Measurements from ENCODE around the gene MEGF6. TPM values are rescaled to one million over a fixed set of nuclear protein-coding genes. Genes with fewer than 3 reads are reported as not detected.
"Not testable (repeated sequence)": the region's sequence is repeated elsewhere in the genome, so short reads cannot be mapped to it uniquely, and the experiment has no call there.

Gene MEGF6
- polyA plus RNA-seq, 2 donors = 11.8 to 23.7 TPM

DNA sequence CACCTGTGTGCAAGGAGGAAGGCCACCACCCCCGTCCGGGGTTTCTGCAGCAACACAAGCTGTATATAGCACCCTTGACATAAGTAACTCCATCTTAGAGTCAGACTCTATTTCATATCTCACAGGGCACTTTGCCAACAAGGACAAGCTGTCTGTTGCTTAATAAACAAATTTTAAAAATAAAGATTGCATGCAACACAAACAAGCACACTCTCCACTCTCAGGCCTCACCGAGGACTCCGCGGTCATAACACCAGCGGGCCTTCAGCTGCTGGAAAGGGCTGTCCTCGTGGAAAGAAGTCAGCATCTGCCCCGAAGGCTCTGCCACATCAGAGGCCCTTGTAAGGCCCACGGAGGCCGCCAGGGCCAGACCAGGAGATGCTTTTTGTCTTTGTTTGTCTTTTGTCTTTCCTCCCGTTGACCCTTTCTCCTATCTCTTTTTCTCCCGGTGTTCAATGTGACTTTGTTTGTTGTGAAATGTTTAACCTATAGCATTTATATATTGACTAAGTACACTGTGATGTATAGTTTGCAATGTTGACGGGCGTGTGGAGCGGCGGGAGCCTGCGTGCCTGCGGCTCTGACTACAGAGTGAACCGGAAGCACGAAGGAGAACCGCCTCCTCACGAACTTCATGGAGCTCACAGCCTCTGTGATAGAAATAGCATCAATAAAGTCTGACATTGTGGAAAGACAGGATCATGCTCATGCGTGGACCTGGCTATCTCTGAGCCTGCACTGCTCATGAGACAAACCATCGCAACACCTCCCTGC lies 24.1 kb downstream of the MEGF6 start:
- Histone ChIP-seq H3K27me3 (ENCODE audit: control insufficient read depth in 1 of 2, insufficient read depth in 2 of 2, low read length in 2 of 2) (no peaks in the 10 kb centered on the region), H3K4me3 (ENCODE audit: low read depth in 1 of 2, low read length in 2 of 2) (no peak overlapping the region)
- 71 to 78% methylated on average over 24 of the region's 24 CpGs for WGBS, 2 donors

DNA sequence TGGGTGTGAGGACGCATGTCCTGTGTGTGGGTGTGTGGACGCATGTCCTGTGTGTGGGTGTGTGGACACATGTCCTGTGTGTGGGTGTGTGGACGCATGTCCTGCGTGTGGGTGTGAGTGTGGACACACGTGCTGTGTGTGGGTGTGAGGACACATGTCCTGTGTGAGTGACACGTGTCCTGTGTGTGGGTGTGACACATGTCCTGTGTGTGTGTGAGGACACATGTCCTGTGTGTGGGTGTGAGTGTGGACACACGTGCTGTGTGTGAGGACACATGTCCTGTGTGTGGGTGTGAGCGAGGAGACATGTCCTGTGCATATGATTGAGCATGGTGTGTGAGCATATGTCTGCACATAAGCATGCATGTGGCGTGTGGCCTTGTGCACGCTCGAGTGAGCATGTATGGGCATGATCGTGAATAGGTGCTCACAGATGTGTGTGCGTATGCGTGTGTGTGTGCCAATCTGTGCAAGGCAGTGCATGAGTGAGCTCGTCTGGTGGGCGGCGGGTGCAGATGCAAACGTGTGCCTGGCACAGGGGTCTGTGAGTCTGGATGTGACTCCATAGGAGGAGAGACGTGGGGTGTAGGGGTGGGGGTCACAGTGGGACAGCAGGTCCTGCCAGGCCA lies 25.3 kb downstream of the MEGF6 start:
- H3K36me3 ChIP-seq (ENCODE audit: control insufficient read depth in 2 of 2, insufficient read depth in 2 of 2, low read length in 1 of 2) = no peaks in the 10 kb centered on the region
- no peaks in the 10 kb centered on the region for H3K27me3 ChIP-seq (ENCODE audit: control insufficient read depth in 1 of 2, insufficient read depth in 2 of 2, low read length in 2 of 2)
- no peak overlapping the region for H3K27ac ChIP-seq (ENCODE audit: low read depth in 2 of 2, low read length in 1 of 2)
- 79 to 84% methylated on average over 19 of the region's 19 CpGs for WGBS, 2 donors
- peaks cover 0 to 3% of the 10 kb centered on the region in 2 donors for H3K9me3 ChIP-seq (ENCODE audit: control insufficient read depth in 2 of 2, insufficient read depth in 1 of 2, low read depth in 1 of 2, low read length in 1 of 2)
- no peak overlapping the region for H3K4me3 ChIP-seq (ENCODE audit: low read depth in 1 of 2, low read length in 2 of 2)
- no peaks in the 10 kb centered on the region for H3K4me1 ChIP-seq (ENCODE audit: control insufficient read depth in 2 of 2, insufficient read depth in 2 of 2, low read length in 1 of 2)

More for the DNA sequence above, 24.1 kb downstream of the MEGF6 start:
- Histone ChIP-seq H3K4me1 (ENCODE audit: control insufficient read depth in 2 of 2, insufficient read depth in 2 of 2, low read length in 1 of 2) (no peaks in the 10 kb centered on the region), H3K36me3 (ENCODE audit: control insufficient read depth in 2 of 2, insufficient read depth in 2 of 2, low read length in 1 of 2) (no peaks in the 10 kb centered on the region), H3K27ac (ENCODE audit: low read depth in 2 of 2, low read length in 1 of 2) (no peak overlapping the region), H3K9me3 (ENCODE audit: control insufficient read depth in 2 of 2, insufficient read depth in 1 of 2, low read depth in 1 of 2, low read length in 1 of 2) (peaks cover 0 to 3% of the 10 kb centered on the region in 2 donors)

DNA sequence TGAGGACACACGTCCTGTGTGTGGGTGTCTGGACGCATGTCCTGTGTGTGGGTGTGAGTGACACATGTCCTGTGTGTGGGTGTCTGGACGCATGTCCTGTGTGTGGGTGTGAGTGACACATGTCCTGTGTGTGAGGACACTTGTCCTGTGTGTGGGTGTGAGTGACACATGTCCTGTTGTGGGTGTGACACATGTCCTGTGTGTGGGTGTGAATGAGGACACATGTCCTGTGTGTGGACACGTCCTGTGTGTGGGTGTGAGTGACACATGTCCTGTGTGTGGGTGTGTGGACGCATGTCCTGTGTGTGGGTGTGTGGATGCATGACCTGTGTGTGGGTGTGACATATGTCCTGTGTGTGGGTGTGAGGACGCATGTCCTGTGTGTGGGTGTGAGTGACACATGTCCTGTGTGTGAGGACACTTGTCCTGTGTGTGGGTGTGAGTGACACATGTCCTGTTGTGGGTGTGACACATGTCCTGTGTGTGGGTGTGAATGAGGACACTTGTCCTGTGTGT lies 25.9 kb downstream of the MEGF6 start:
- not testable (repeated sequence) for H3K9me3 ChIP-seq (ENCODE audit: control insufficient read depth in 2 of 2, insufficient read depth in 1 of 2, low read depth in 1 of 2, low read length in 1 of 2)
- WGBS, 2 donors = 54 to 64% methylated on average over 6 of the region's 6 CpGs

DNA sequence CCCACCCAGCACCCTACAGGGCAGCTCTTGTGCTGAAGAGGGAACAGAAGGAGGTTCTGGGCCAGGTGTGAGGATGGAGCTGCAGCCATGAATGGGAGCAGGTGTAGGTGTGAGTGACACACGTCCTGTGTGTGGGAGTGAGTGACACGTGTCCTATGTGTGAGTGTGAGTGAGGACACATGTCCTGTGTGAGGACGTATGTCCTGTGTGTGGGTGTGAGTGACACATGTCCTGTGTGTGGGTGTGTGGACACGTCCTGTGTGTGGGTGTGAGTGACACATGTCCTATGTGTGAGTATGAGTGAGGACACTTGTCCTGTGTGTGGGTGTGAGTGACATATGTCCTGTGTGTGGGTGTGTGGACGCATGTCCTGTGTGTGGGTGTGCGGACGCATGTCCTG lies 26.4 kb downstream of the MEGF6 start:
- H3K36me3 ChIP-seq (ENCODE audit: control insufficient read depth in 2 of 2, insufficient read depth in 2 of 2, low read length in 1 of 2) = no peaks in the 10 kb centered on the region
- no peaks in the 10 kb centered on the region for H3K27me3 ChIP-seq (ENCODE audit: control insufficient read depth in 1 of 2, insufficient read depth in 2 of 2, low read length in 2 of 2)
- H3K9me3 ChIP-seq (ENCODE audit: control insufficient read depth in 2 of 2, insufficient read depth in 1 of 2, low read depth in 1 of 2, low read length in 1 of 2) = peaks cover 0 to 3% of the 10 kb centered on the region in 2 donors
- H3K4me1 ChIP-seq (ENCODE audit: control insufficient read depth in 2 of 2, insufficient read depth in 2 of 2, low read length in 1 of 2) = no peaks in the 10 kb centered on the region
- WGBS, 2 donors = 78% methylated on average over 7 of the region's 7 CpGs
- H3K4me3 ChIP-seq (ENCODE audit: low read depth in 1 of 2, low read length in 2 of 2) = no peak overlapping the region
- H3K27ac ChIP-seq (ENCODE audit: low read depth in 2 of 2, low read length in 1 of 2) = no peak overlapping the region

More for the DNA sequence above, 25.9 kb downstream of the MEGF6 start:
- not testable (repeated sequence) for H3K27ac ChIP-seq (ENCODE audit: low read depth in 2 of 2, low read length in 1 of 2); H3K27me3 ChIP-seq (ENCODE audit: control insufficient read depth in 1 of 2, insufficient read depth in 2 of 2, low read length in 2 of 2); H3K4me3 ChIP-seq (ENCODE audit: low read depth in 1 of 2, low read length in 2 of 2); H3K36me3 ChIP-seq (ENCODE audit: control insufficient read depth in 2 of 2, insufficient read depth in 2 of 2, low read length in 1 of 2); H3K4me1 ChIP-seq (ENCODE audit: control insufficient read depth in 2 of 2, insufficient read depth in 2 of 2, low read length in 1 of 2)

DNA sequence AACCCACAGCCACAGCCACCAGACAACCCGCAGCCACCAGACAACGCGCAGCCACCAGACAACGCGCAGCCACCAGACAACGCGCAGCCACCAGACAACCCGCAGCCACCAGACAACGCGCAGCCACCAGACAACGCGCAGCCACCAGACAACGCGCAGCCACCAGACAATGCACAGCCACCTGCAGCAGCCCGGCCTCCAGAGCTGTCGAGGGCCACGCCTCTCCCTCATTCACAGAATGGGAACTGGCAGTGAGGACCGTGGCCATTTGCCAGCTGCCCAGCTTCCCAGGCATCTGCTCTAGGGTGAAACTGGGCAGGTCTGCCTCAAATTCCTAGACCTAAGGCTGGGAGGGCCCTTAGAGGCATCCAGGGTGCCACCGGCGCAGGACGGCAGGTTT lies 27.6 kb downstream of the MEGF6 start:
- H3K36me3 ChIP-seq (ENCODE audit: control insufficient read depth in 2 of 2, insufficient read depth in 2 of 2, low read length in 1 of 2); H3K4me3 ChIP-seq (ENCODE audit: low read depth in 1 of 2, low read length in 2 of 2); H3K27me3 ChIP-seq (ENCODE audit: control insufficient read depth in 1 of 2, insufficient read depth in 2 of 2, low read length in 2 of 2); H3K27ac ChIP-seq (ENCODE audit: low read depth in 2 of 2, low read length in 1 of 2); H3K4me1 ChIP-seq (ENCODE audit: control insufficient read depth in 2 of 2, insufficient read depth in 2 of 2, low read length in 1 of 2); H3K9me3 ChIP-seq (ENCODE audit: control insufficient read depth in 2 of 2, insufficient read depth in 1 of 2, low read depth in 1 of 2, low read length in 1 of 2): not testable (repeated sequence)
- WGBS, 2 donors = 77 to 83% methylated on average over 18 of the region's 21 CpGs

DNA sequence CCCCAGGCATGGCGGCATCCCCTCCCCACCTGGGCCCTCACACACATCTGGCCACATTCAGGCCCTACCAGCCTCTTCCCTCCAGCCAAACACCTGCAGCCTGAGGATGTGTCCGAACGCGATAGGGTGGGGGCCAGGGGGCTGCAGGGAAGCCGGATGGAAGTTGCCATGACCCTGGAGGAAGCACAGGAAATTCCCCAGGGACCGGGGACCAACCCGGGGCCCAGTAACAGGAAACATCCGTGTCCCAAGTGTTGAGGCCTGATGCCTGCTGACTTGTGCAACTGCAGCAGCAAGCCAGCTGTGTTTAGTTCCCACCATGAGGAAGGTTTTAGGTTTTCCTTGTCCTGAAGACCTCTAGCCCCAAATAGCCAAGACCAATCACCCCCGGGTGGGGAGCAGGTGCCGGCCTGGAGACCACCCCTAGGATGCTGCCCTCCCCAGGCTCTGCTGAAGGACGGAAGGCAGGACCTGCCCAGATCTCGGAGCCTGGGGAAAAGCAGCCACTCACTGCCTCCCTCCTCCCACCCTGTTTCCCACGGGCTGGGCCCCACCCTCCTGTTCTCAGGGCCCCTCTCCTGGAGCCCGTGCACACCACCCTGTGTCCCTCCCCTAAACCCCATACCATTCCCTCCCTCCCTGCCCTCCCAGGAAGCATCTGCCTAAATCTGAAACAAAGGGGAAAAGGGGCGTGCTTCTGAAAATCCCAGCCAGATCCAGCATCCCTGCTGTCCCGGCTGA lies 29.8 kb downstream of the MEGF6 start:
- H3K27me3 ChIP-seq (ENCODE audit: control insufficient read depth in 1 of 2, insufficient read depth in 2 of 2, low read length in 2 of 2) = no peaks in the 10 kb centered on the region
- peaks cover 0 to 3% of the 10 kb centered on the region in 2 donors for H3K9me3 ChIP-seq (ENCODE audit: control insufficient read depth in 2 of 2, insufficient read depth in 1 of 2, low read depth in 1 of 2, low read length in 1 of 2)
- no peak overlapping the region for H3K27ac ChIP-seq (ENCODE audit: low read depth in 2 of 2, low read length in 1 of 2)
- H3K36me3 ChIP-seq (ENCODE audit: control insufficient read depth in 2 of 2, insufficient read depth in 2 of 2, low read length in 1 of 2) = no peaks in the 10 kb centered on the region
- peaks cover 0 to 4% of the 10 kb centered on the region in 2 donors for H3K4me1 ChIP-seq (ENCODE audit: control insufficient read depth in 2 of 2, insufficient read depth in 2 of 2, low read length in 1 of 2)
- 62 to 65% methylated on average over 16 of the region's 16 CpGs for WGBS, 2 donors
- no peak overlapping the region for H3K4me3 ChIP-seq (ENCODE audit: low read depth in 1 of 2, low read length in 2 of 2)

DNA sequence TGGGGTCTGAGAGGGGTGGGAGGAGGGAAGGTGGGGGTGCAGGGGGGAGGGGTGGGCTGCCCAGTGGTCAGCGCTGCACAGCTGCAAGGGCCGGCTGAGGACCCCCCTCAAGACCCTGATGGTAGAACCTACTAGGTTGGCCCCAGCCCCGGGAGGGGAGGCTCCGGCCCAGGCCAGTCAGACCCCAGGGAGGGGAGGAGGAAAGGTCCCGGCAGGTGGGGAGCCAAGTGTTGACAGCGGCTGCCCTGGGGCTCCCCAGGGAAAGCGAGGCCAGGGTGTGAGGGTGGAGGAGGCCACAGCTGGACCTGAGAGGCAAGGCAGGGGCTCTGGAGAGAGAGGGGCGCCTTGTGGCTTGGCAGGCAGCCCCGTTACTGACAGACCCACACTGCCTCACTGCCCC lies 31.1 kb downstream of the MEGF6 start:
- Histone ChIP-seq H3K4me1 (ENCODE audit: control insufficient read depth in 2 of 2, insufficient read depth in 2 of 2, low read length in 1 of 2) (peaks cover 0 to 4% of the 10 kb centered on the region in 2 donors), H3K9me3 (ENCODE audit: control insufficient read depth in 2 of 2, insufficient read depth in 1 of 2, low read depth in 1 of 2, low read length in 1 of 2) (peaks cover 3 to 4% of the 10 kb centered on the region in 2 donors), H3K27ac (ENCODE audit: low read depth in 2 of 2, low read length in 1 of 2) (no peak overlapping the region), H3K27me3 (ENCODE audit: control insufficient read depth in 1 of 2, insufficient read depth in 2 of 2, low read length in 2 of 2) (no peaks in the 10 kb centered on the region), H3K36me3 (ENCODE audit: control insufficient read depth in 2 of 2, insufficient read depth in 2 of 2, low read length in 1 of 2) (no peaks in the 10 kb centered on the region), H3K4me3 (ENCODE audit: low read depth in 1 of 2, low read length in 2 of 2) (no peak overlapping the region)
- WGBS, 2 donors = 79 to 82% methylated on average over 8 to 9 of the region's 9 CpGs

DNA sequence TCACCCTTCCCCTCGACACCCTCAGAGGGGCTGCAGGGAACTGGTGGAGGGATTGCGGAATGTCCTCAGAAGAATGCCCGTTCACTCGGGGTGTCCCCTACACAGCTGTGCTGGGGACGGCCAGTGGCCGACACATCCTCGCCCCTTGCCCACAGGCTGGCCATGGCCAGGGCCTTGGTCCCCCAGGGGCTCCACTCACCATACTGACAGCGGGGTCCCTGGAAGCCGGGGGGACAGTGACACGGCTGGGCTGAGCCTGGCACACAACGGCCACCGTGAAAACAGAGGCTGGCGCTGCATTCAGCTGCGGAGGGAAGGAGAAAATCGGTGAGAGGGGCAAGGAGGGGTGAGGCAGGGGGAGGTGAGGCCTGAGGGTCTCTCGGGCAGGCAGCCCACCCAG lies 31.7 kb downstream of the MEGF6 start:
- no peak overlapping the region for H3K27ac ChIP-seq (ENCODE audit: low read depth in 2 of 2, low read length in 1 of 2)
- peaks cover 3 to 4% of the 10 kb centered on the region in 2 donors for H3K9me3 ChIP-seq (ENCODE audit: control insufficient read depth in 2 of 2, insufficient read depth in 1 of 2, low read depth in 1 of 2, low read length in 1 of 2)
- H3K4me1 ChIP-seq (ENCODE audit: control insufficient read depth in 2 of 2, insufficient read depth in 2 of 2, low read length in 1 of 2) = peaks cover 0 to 4% of the 10 kb centered on the region in 2 donors
- H3K4me3 ChIP-seq (ENCODE audit: low read depth in 1 of 2, low read length in 2 of 2) = no peak overlapping the region
- H3K27me3 ChIP-seq (ENCODE audit: control insufficient read depth in 1 of 2, insufficient read depth in 2 of 2, low read length in 2 of 2) = no peaks in the 10 kb centered on the region
- WGBS, 2 donors = 87 to 92% methylated on average over 16 of the region's 16 CpGs
- H3K36me3 ChIP-seq (ENCODE audit: control insufficient read depth in 2 of 2, insufficient read depth in 2 of 2, low read length in 1 of 2) = no peaks in the 10 kb centered on the region

DNA sequence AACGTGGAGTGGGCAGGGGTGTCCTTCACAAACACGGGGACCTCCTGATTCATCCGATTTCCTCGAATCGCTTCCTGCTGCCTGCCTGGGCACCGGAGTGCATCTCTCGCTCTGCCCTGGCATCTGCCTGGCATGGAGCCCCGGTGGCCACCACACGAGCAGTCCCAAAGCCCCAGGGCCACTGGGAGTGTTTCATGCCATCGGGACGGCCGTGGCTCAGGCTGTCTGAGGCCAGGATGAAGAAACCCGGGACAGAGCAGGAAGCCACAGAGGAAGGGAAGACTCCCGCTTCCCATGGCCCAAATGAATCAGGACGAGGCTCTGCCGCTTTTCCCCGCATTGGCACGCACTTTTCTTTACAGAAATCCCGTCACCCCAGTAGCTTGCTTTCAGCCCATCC lies 32.4 kb downstream of the MEGF6 start:
- 81 to 82% methylated on average over 19 of the region's 19 CpGs for WGBS, 2 donors
- Histone ChIP-seq H3K9me3 (ENCODE audit: control insufficient read depth in 2 of 2, insufficient read depth in 1 of 2, low read depth in 1 of 2, low read length in 1 of 2) (peaks cover 2 to 4% of the 10 kb centered on the region in 2 donors), H3K27ac (ENCODE audit: low read depth in 2 of 2, low read length in 1 of 2) (no peak overlapping the region), H3K4me3 (ENCODE audit: low read depth in 1 of 2, low read length in 2 of 2) (no peak overlapping the region), H3K4me1 (ENCODE audit: control insufficient read depth in 2 of 2, insufficient read depth in 2 of 2, low read length in 1 of 2) (peaks cover 0 to 4% of the 10 kb centered on the region in 2 donors), H3K27me3 (ENCODE audit: control insufficient read depth in 1 of 2, insufficient read depth in 2 of 2, low read length in 2 of 2) (no peaks in the 10 kb centered on the region), H3K36me3 (ENCODE audit: control insufficient read depth in 2 of 2, insufficient read depth in 2 of 2, low read length in 1 of 2) (no peaks in the 10 kb centered on the region)

Measured in esophagus (tissue), 2 donors.